OCI-LY7 (cell line): ENCODE data around the gene GPC3. TPM values are rescaled to one million over a fixed set of nuclear protein-coding genes. Genes with fewer than 3 reads are reported as not detected.

ENCODE experiments used
- BruUV-seq: library from RNA; stranded (reverse); fragments of 400-500 nt; replicated peaks from 2 replicates; lab custom pipeline; 2021; lab: Mats Ljungman, UMichigan
- CTCF ChIA-PET: fragments of 300-600 bp; sonication (Branson Sonifier 250); formaldehyde crosslinking; loops from one replicate; lab custom pipeline; 2022; ENCODE audit warnings: antibody characterized with exemption; ENCODE audit not compliant: unreplicated experiment; lab: Charles Lee
- POLR2A ChIA-PET: fragments of 300-600 bp; sonication (Branson Sonifier 250); formaldehyde crosslinking; loops from one replicate; lab custom pipeline; 2022; ENCODE audit warnings: antibody characterized with exemption; lab: Charles Lee
- DNase-seq: peaks from one replicate; pipeline ENCODE4 v3.0.0-alpha.2; 2015; ENCODE audit warnings: low spot score
- H2AFZ ChIP-seq: fragments of 200-600 bp; sonication (generic), shearing (Covaris generic); 2 replicates; pipeline ENCODE4 v1.6.1; 2014; ENCODE audit warnings: mild to moderate bottlenecking, antibody characterized with exemption, low read length, moderate library complexity
- H3K27ac ChIP-seq: fragments of 200-600 bp; sonication (generic); 2 replicates; pipeline ENCODE4 v1.5.1; 2014; ENCODE audit warnings: mixed run types, low read depth, mild to moderate bottlenecking, moderate library complexity, low read length, inconsistent platforms; ENCODE audit not compliant: poor library complexity, severe bottlenecking
- H3K36me3 ChIP-seq: fragments of 200-600 bp; sonication (generic); 2 replicates; pipeline ENCODE4 v1.6.1; 2014; ENCODE audit warnings: mild to moderate bottlenecking, antibody characterized with exemption, low read length, moderate library complexity, mixed read lengths; ENCODE audit not compliant: insufficient read depth
- H3K4me1 ChIP-seq: fragments of 200-600 bp; sonication (generic); 2 replicates; pipeline ENCODE4 v1.5.1; 2014; ENCODE audit warnings: mild to moderate bottlenecking, low read length; ENCODE audit not compliant: insufficient read depth, poor library complexity, severe bottlenecking
- H3K4me2 ChIP-seq: fragments of 200-600 bp; sonication (generic); 2 replicates; pipeline ENCODE4 v1.6.1; 2014; ENCODE audit warnings: mild to moderate bottlenecking, low read length
- H3K4me3 ChIP-seq: fragments of 200-600 bp; sonication (generic); 2 replicates; pipeline ENCODE4 v1.5.1; 2014; ENCODE audit warnings: mild to moderate bottlenecking, low read depth, low read length; ENCODE audit not compliant: poor library complexity, severe bottlenecking
- H3K79me2 ChIP-seq: fragments of 200-600 bp; sonication (generic); 2 replicates; pipeline ENCODE4 v1.6.1; 2016; ENCODE audit warnings: low read depth, mild to moderate bottlenecking, low read length, moderate library complexity, mixed read lengths; ENCODE audit not compliant: insufficient read depth
- H3K9me2 ChIP-seq: fragments of 200-600 bp; sonication (generic); 2 replicates; pipeline ENCODE4 v1.6.1; 2016; ENCODE audit warnings: mild to moderate bottlenecking, low read length, mixed read lengths; ENCODE audit not compliant: insufficient read depth
- H3K9me3 ChIP-seq: fragments of 200-600 bp; sonication (generic); 2 replicates; pipeline ENCODE4 v1.6.1; 2014; ENCODE audit warnings: mild to moderate bottlenecking, mixed run types, low read length, mixed read lengths
- H4K20me1 ChIP-seq: fragments of 200-600 bp; sonication (generic); 2 replicates; pipeline ENCODE4 v1.6.1; 2014; ENCODE audit warnings: mild to moderate bottlenecking, antibody characterized with exemption, low read length, moderate library complexity, mixed read lengths; ENCODE audit not compliant: insufficient read depth
- CTCF ChIP-seq: fragments of 200-600 bp; sonication (generic); conservative IDR thresholded peaks from 2 replicates; pipeline ENCODE4 v1.5.1; 2014; ENCODE audit warnings: mild to moderate bottlenecking, antibody characterized with exemption, low read length, moderate library complexity, mixed read lengths
- EZH2phosphoT487 ChIP-seq: fragments of 200-600 bp; sonication (generic); IDR thresholded peaks from 2 replicates; pipeline ENCODE4 v1.6.1; 2018; ENCODE audit warnings: low read depth, borderline replicate concordance, mild to moderate bottlenecking, mixed run types, antibody characterized with exemption, low read length, moderate library complexity, mixed read lengths
- intact Hi-C: fragments of 100-400 bp; cut with micrococcal nuclease; formaldehyde crosslinking; loops from one replicate; pipeline ENCODE4 v1.10.0; 2022; ENCODE audit not compliant: unreplicated experiment
- total RNA-seq, 2 experiments: library from RNA; depleted of rRNA in 1 of 2; stranded (reverse); fragments of >200 nt in 1 of 2; shearing (Covaris generic) in 1 of 2; gene quantifications; 2 replicates each; pipeline ENCODE4 v1.2.3, GENCODE V29; 2014 to 2022

Gene GPC3
- total RNA-seq, 2 experiments from 2014 or later = not detected

GRCh38 chrX:133953785-133954355 is 31.5 kb downstream of the GPC3 start:
- Histone ChIP-seq H4K20me1 (no peaks in the 10 kb centered on the region), H3K4me3 (no peak overlapping the region), H3K79me2 (no peaks in the 10 kb centered on the region), H3K9me3 (no peaks in the 10 kb centered on the region), H3K36me3 (no peaks in the 10 kb centered on the region), H2AFZ (no peak overlapping the region), H3K9me2 (no peaks in the 10 kb centered on the region), H3K4me1 (no peaks in the 10 kb centered on the region), H3K27ac (no peak overlapping the region), H3K4me2 (no peak overlapping the region)
- TF ChIP-seq CTCF (no peak), EZH2phosphoT487 (no peak)
- CTCF ChIA-PET = no interaction called here
- intact Hi-C loops = no loop called here
- no TSS peak for BruUV-seq
- DNase-seq = no peak
- POLR2A ChIA-PET = no interaction called here

- ChIA-PET CTCF (no interaction called here), POLR2A (no interaction called here)
- intact Hi-C loops = no loop called here
- no peak overlapping the region for H3K4me2 ChIP-seq
- DNase-seq = no peak
- H3K4me3 ChIP-seq = no peak overlapping the region
- no peaks in the 10 kb centered on the region for H3K36me3 ChIP-seq
- H3K27ac ChIP-seq = no peak overlapping the region
- no peak for TF ChIP-seq CTCF
- no peak for TF ChIP-seq EZH2phosphoT487
- no peaks in the 10 kb centered on the region for H3K79me2 ChIP-seq
- no peak overlapping the region for H2AFZ ChIP-seq
- BruUV-seq = no TSS peak
- no peaks in the 10 kb centered on the region for H3K4me1 ChIP-seq
- H4K20me1 ChIP-seq = no peaks in the 10 kb centered on the region
- no peaks in the 10 kb centered on the region for H3K9me2 ChIP-seq
- no peaks in the 10 kb centered on the region for H3K9me3 ChIP-seq
Measured at GRCh38 chrX:133953078-133953477, 32.3 kb downstream of the GPC3 start.

- H3K27ac ChIP-seq = no peak overlapping the region
- ChIA-PET CTCF (interaction anchor here (0.7 kb wide), 1 partner anchor 16 kb away, joined by 3 read pairs; no protein-coding TSS in a partner anchor), POLR2A (no interaction called here)
- BruUV-seq = no TSS peak
- no peak overlapping the region for H3K4me3 ChIP-seq
- TF ChIP-seq CTCF = no peak
- TF ChIP-seq EZH2phosphoT487 = no peak
- no peaks in the 10 kb centered on the region for H3K36me3 ChIP-seq
- H2AFZ ChIP-seq = no peak overlapping the region
- H3K4me2 ChIP-seq = no peak overlapping the region
- DNase-seq = no peak
- intact Hi-C loops = no loop called here
- no peaks in the 10 kb centered on the region for H3K9me2 ChIP-seq
- no peaks in the 10 kb centered on the region for H3K79me2 ChIP-seq
- H3K4me1 ChIP-seq = no peaks in the 10 kb centered on the region
- H4K20me1 ChIP-seq = no peaks in the 10 kb centered on the region
- no peaks in the 10 kb centered on the region for H3K9me3 ChIP-seq
Measured at GRCh38 chrX:133951098-133951497, 34.3 kb downstream of the GPC3 start.
